Measurements from ENCODE around the gene SUSD2.

SUSD2 gene

DNA sequence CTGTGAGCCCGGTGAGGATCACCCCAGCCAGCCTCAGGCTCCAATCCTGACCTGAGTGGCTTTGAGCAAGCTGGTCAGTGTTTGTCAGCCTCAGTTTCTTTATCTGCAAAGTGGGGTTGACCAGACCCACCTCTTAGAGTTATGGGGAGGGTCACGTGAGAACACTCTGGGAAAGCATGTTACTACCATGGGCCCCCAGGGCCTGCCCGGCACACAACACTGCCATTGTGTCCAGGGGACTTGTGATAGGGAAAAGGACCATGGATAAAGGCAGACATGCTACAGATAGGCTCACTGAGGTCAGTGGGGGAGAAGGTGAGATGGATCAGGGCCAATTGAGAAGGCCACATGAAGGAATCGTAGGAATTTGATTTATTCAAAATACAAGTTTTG lies 32.1 kb upstream of the SUSD2 start:
- DNase-seq (ENCODE audit: low read depth in 2 of 2) = no peak

GRCh38 chr22:24153353-24153752 lies 27.9 kb upstream of the SUSD2 start:
- peak in 1 of 2 donors; percentile 12 for DNase-seq (ENCODE audit: low read depth in 2 of 2)

- no peak for DNase-seq (ENCODE audit: low read depth in 2 of 2)
Observed at GRCh38 chr22:24153959-24154358, 27.3 kb upstream of the SUSD2 start.

DNA sequence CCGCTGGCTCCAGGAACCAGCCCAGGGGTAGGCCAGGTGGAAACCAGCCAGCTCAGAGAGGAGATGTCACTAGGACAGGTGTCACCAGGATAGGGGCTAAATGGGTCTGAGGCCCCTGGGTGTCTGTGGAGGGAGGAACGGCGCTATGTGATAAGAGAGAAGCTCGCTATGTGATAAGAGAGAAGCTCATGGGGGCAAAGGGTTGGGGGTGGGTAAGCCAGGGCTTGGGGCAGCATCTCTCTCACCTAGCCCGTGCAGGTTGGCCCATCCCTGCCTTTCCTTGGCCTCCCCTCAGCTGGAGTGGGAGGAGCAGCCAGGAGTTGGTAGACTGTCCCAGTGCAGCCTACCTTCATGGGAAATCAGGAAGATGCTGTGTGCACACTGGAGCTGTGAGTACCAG lies 26.5 kb upstream of the SUSD2 start:
- DNase-seq (ENCODE audit: low read depth in 2 of 2) = no peak

DNA sequence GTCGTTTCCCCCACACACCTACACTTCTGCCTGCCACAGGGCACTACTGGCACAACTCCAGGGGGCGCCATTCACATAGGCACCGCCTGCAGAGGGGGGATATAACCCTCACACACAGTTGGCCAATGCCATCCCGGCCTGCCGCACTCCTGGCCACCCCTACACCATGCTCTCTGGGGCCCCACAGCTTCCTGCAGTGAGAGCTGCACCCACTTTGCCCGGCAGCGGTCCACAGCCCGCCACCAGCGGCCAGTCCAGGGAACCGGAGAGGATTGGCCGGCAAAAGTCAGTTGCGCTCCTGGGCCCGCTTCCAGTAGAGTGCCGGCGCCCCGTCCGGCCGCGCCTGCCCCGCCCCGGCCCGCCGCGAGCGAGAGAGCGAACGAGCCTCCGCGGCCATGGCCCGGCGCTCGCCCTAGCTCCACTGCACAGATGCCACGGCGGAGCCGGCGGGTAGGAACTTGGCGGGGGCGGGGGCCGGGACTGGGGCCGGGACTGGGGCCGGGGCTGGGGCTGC lies 25.6 kb upstream of the SUSD2 start:
- peak; percentile 7 to 38 for DNase-seq (ENCODE audit: low read depth in 2 of 2)

DNA sequence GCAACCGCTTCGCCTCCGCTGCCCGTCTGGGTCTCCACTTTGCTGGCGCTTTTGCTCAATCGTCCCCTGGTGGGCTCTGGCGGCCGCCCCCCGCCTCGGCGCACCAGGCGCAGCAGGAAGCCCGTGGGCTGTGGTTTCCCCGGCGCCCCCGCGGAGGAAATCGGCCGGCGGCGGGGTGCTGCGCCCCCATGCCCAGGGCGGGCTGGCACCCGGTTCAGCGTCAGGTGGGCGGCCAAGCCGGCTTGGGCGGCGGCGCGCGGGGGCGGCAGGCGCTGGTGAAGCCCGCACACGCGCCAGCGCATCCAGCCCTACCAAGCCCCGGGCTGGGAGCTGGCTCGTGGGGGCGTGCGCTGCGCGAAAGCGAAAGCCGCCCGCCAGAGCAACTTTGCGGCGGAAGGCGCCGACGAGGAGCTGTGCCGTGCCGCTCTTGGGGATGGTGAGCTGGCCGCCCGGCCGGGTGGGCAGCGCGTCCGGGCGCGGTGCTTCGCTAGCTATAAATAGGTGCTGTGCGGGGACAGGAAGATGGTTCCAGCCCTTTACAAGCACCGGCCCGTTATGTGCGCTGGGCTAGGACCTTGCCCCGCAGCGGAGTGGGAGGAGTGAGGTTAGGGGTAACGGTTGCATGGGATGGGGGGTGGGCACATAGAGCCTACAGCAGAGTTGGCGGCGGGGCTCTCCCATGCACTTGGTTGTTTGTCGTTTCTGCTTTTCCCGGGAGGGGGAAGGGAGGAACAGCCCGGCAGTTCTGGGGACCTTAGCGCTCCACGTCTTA lies 25.0 kb upstream of the SUSD2 start:
- peak; percentile 35 to 46 for DNase-seq (ENCODE audit: low read depth in 2 of 2)

DNA sequence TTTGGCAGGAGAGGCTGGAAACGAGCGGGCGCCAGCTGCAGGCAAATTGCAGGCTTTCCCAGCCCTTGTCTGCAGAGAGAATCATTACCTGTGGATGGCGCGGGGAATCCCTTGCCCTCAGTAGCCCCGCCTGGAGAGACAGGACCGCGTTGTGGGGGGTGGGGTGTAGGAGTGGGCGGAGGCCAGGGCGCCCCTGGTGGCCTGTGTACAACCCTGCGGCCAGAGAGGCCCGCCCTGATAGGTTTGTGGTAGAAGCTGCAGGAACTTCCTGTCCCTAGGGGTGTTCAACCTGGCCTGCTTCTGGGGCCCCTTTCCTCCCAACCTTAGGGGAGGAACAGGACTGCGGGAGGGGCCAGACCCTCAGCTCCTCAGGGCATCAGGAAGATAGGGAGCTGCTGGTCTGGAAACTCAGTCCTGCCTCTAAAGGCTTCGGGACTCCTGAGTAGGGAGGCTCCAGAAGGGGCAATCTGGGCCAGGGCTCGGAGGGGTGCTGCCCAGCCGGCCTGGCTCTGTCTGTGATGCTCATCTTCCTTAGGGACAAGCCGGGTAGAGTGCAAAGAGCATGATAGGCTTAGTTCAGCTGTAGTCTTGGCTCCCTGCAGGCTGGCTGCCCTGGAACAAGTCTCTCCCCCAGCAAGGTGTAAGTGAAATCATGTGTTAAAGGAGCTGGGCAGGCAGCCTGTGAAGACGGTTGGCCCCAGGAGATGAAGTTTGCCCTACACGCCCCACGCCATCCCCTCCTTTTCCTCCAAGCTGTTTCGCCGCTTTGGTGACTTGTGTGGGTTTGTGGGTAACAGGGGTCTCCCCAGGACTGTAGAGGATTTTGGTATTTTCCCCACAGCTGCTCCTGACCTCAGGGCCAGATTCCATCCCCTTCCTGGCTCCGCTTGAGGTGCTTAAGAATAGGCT lies 24.1 kb upstream of the SUSD2 start:
- peak; percentile 60 to 71 for DNase-seq (ENCODE audit: low read depth in 2 of 2)

DNA sequence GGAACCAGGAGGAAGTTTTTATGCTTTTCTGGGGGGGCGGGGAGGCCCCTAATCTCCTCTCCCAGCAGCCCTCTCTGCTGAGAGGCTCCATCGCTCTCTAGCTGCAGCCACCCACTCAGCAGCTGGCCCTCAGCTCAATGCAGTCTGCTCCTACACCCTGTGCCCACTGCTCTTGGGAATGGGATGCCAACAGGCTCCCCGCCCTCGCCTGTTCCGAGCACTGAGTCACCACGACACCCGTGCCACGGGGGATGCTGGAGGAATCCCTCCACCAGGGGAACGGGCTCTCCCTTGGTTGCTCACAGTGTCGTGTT lies 23.5 kb upstream of the SUSD2 start:
- DNase-seq (ENCODE audit: low read depth in 2 of 2) = no peak

DNA sequence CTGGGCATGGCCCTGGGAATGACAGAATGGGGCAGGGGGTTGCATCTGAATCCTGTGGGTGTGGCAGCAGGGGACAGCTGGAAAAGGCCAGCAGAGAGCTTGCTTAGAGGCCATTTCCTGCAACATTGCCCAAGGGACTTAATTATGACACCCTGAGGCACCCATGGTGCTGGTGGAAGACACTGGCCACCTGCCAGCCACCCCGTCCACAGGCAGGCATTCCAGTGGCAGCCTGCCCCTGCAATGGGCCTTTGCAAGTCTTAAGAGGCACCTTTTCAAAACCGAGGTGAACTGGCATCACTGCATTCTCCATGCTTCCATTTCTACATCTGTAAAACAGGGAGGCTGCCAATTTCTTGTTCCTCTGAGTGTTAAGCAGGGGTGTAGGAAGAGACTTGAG lies 21.6 kb upstream of the SUSD2 start:
- DNase-seq (ENCODE audit: low read depth in 2 of 2) = no peak

GRCh38 chr22:24160546-24160945 lies 20.7 kb upstream of the SUSD2 start:
- DNase-seq (ENCODE audit: low read depth in 2 of 2) = no peak

DNA sequence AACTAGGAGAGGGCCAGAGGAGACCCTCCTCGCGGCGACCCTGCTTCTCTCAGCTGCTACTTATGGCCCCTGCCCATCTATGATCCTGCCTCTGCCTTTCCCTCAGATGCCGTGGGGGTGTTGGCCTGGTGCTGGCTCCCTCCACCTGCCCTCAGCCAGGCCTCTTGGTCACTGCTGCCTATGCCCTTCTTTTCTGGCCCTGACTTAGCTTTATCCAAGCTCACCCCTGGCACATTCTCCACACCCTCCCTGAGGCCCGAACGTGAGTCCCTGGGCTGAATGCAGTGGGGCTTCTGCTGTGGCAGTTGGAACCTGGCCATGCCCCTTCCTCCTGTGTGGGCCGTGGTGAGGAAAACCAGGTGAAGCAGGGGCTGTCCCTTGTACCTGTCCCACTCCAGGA lies 19.8 kb upstream of the SUSD2 start:
- no peak for DNase-seq (ENCODE audit: low read depth in 2 of 2)

- DNase-seq (ENCODE audit: low read depth in 2 of 2) = no peak
Observed at GRCh38 chr22:24161909-24162308, 19.4 kb upstream of the SUSD2 start.

GRCh38 chr22:24162436-24162835 lies 18.9 kb upstream of the SUSD2 start:
- DNase-seq (ENCODE audit: low read depth in 2 of 2) = no peak

DNA sequence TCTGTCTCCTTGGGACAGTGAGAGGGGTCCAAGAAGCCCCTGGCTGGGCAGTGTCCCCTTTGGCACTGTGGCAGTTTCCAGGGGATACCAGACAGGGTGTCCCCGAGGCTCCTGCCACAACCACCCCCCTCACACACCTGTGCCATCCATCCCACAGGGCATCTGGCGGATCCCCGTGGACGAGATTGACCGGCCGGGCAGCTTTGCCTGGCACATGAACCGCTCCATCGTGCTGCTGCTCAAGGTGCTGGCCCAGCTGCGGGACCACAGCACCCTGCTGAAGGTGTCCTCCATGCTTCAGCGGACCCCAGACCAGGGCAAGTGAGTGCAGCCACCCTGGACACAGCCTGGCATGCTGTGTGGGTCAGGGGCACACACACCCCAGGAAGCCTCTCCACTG lies 17.0 kb upstream of the SUSD2 start:
- no peak for DNase-seq (ENCODE audit: low read depth in 2 of 2)

DNA sequence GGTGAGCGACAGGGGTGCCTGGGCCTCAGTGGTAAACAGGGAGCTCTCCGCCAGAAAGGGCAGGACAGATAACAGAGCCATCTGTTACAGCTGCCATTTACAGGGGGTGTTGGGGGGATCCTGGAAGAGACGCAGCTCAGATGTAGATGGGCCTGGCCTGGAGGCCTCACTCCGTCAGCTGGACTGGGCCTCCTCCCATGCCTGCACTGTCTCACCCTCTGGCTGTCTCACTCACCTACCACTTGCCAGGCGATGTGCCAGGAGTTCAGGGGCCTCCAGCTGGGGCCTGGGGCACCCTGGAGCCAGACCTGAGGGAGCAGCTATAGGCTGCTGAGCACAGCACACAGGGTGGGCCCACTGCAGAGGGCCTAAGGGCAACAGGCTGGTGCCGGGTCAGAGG lies 16.3 kb upstream of the SUSD2 start:
- DNase-seq (ENCODE audit: low read depth in 2 of 2) = no peak

GRCh38 chr22:24165673-24166072 lies 15.6 kb upstream of the SUSD2 start:
- DNase-seq (ENCODE audit: low read depth in 2 of 2) = no peak

DNA sequence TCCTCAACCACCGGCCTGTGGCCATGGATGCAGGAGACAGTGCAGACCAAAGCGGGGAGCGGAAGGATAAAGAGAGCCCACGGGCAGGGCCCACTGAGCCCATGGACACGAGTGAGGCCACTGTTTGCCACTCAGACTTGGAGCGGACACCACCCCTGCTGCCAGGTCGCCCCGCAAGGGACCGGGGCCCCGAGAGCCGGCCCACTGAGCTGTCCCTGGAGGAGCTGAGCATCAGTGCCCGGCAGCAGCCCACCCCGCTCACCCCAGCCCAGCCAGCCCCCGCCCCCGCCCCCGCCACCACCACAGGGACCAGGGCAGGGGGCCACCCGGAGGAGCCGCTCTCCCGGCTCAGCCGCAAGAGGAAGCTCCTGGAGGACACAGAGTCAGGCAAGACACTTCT lies 14.5 kb upstream of the SUSD2 start:
- no peak for DNase-seq (ENCODE audit: low read depth in 2 of 2)

GRCh38 chr22:24169439-24170058 lies 11.7 kb upstream of the SUSD2 start:
- DNase-seq (ENCODE audit: low read depth in 2 of 2) = no peak

GRCh38 chr22:24170188-24170587 lies 11.1 kb upstream of the SUSD2 start:
- DNase-seq (ENCODE audit: low read depth in 2 of 2) = no peak

DNA sequence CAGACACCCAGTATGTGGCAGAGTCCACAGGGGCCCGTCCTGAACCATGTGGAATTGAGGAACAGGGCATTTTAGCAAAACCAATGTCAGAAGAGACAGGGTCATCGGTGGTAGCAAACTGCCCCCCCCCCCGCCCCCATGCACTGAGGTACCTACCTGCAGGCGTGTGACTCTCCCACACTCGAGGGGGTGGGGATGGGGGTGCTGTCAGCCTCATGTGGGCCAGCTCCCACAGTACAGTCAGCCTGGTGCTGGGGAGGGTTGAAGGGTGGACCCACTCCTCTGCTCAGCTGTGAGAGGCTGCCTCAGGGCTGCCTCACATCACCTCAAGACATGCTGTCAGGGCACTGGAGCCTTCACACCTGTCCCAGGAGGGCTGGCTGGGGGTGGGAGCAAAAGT lies 10.7 kb upstream of the SUSD2 start:
- no peak for DNase-seq (ENCODE audit: low read depth in 2 of 2)

- DNase-seq (ENCODE audit: low read depth in 2 of 2) = no peak
Observed at GRCh38 chr22:24171822-24172221, 9.5 kb upstream of the SUSD2 start.

DNA sequence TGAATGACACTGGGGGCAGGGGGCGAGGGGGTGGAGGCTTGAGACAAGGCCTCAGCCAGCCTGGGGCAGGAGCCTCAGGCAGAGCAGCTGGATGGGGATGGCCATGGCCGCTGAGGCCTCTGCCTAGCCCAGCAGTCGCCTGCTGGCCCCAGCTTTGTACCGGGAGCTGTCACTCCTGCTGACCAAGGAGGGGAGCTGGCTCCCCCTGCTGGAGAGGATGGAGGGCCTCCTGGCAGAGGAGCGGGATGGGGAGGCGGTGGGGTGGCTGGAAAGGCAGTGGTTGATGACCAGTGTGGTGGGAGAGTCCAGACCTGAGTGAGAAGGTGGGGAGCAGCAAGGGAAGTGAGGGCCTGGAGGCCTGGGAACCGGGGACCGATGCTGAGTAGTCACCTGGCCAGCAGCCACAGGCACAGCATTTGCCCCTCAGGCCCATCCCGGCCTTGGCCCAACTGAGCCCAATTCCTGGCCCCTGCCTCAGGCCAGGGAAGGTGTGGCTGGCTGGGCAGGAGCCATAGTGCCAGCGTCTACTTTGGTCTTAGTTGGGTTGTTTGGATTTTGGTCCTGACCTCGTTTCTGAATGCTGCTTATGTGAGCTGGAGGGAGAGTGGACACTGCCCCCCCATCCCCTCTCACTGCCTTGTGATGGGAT lies 6.0 kb upstream of the SUSD2 start:
- peak; percentile 45 to 59 for DNase-seq (ENCODE audit: low read depth in 2 of 2)

Measured in activated CD4-positive, alpha-beta T cell treated with anti-CD3 and anti-CD28 coated beads for 24 hours (primary cell).